MM.1S (cell line): ENCODE data around the gene CYTH1.

ENCODE experiments used
- EZH2 ChIP-seq: fragments of 300-600 bp; sonication (generic); optimal IDR thresholded peaks from 2 replicates; pipeline ENCODE3; 2017; ENCODE audit warnings: low read depth, mild to moderate bottlenecking, antibody characterized with exemption, low read length, mixed read lengths
- TF ChIP-seq, protein P1 (sequence below): fragments of 300-600 bp; sonication (generic); IDR thresholded peaks from 2 replicates; pipeline ENCODE4 v1.5.1; 2016; ENCODE audit warnings: antibody characterized with exemption, low read length, mixed read lengths

- TF ChIP-seq EZH2 = no peak
- TF ChIP-seq, protein P1, sequence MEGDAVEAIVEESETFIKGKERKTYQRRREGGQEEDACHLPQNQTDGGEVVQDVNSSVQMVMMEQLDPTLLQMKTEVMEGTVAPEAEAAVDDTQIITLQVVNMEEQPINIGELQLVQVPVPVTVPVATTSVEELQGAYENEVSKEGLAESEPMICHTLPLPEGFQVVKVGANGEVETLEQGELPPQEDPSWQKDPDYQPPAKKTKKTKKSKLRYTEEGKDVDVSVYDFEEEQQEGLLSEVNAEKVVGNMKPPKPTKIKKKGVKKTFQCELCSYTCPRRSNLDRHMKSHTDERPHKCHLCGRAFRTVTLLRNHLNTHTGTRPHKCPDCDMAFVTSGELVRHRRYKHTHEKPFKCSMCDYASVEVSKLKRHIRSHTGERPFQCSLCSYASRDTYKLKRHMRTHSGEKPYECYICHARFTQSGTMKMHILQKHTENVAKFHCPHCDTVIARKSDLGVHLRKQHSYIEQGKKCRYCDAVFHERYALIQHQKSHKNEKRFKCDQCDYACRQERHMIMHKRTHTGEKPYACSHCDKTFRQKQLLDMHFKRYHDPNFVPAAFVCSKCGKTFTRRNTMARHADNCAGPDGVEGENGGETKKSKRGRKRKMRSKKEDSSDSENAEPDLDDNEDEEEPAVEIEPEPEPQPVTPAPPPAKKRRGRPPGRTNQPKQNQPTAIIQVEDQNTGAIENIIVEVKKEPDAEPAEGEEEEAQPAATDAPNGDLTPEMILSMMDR = no peak
These were observed 59.8 kb downstream of the CYTH1 start for GRCh38 chr17:78722246-78722761.
